Endothelial cell (in vitro differentiated cells): ENCODE data around the gene ANXA1. TPM values are rescaled to one million over a fixed set of nuclear protein-coding genes. Genes with fewer than 3 reads are reported as not detected.

Source experiments
- DNase-seq: peaks from one replicate; pipeline ENCODE4 v3.0.0; 2021; ENCODE audit warnings: low spot score
- H3K27ac Mint-ChIP-seq: one replicate; pipeline ENCODE4 v1.8.0; 2021; ENCODE audit warnings: mixed read lengths, inconsistent platforms; ENCODE audit not compliant: unreplicated experiment
- H3K27me3 Mint-ChIP-seq: one replicate; pipeline ENCODE4 v1.8.0; 2021; ENCODE audit warnings: mild to moderate bottlenecking, moderate library complexity, mixed read lengths, inconsistent platforms; ENCODE audit not compliant: unreplicated experiment
- H3K36me3 Mint-ChIP-seq: one replicate; pipeline ENCODE4 v1.8.0; 2021; ENCODE audit warnings: mild to moderate bottlenecking, low read depth, mixed read lengths, inconsistent platforms; ENCODE audit not compliant: unreplicated experiment
- H3K4me1 Mint-ChIP-seq: one replicate; pipeline ENCODE4 v1.8.0; 2021; ENCODE audit warnings: mild to moderate bottlenecking, mixed read lengths, inconsistent platforms; ENCODE audit not compliant: unreplicated experiment
- H3K4me3 Mint-ChIP-seq: one replicate; pipeline ENCODE4 v1.8.0; 2021; ENCODE audit warnings: mild to moderate bottlenecking, mixed read lengths, inconsistent platforms; ENCODE audit not compliant: unreplicated experiment
- H3K9me3 Mint-ChIP-seq: one replicate; pipeline ENCODE4 v1.8.0; 2021; ENCODE audit warnings: mixed read lengths, inconsistent platforms; ENCODE audit not compliant: unreplicated experiment
- CTCF ChIP-seq: fragments of 200-600 bp; sonication (generic); IDR thresholded peaks from one replicate; pipeline ENCODE4 v1.5.0; 2021; ENCODE audit warnings: antibody characterized with exemption; ENCODE audit not compliant: unreplicated experiment
- total RNA-seq: library from RNA; stranded (reverse); fragmentation: NEBNext Ultra II Directional; extraction: Animal tissue kit (Norgen Biotek cat#: 25700); gene quantifications from one replicate; pipeline ENCODE4 v1.2.1, GENCODE V29; 2021; ENCODE audit not compliant: unreplicated experiment

The ANXA1 gene
- total RNA-seq, 1 donor from 2014 or later: 43.3 TPM

GRCh38 chr9:73204936-73205335 lies 53.3 kb downstream of the ANXA1 start:
- no peak overlapping the region for H3K4me3 Mint-ChIP-seq
- DNase-seq: no peak
- H3K4me1 Mint-ChIP-seq: no peaks in the 10 kb centered on the region
- TF ChIP-seq CTCF: no peak
- H3K27me3 Mint-ChIP-seq: no peaks in the 10 kb centered on the region
- H3K9me3 Mint-ChIP-seq: no peaks in the 10 kb centered on the region
- H3K27ac Mint-ChIP-seq: no peak overlapping the region
- no peaks in the 10 kb centered on the region for H3K36me3 Mint-ChIP-seq

GRCh38 chr9:73206851-73207250 lies 55.2 kb downstream of the ANXA1 start:
- TF ChIP-seq CTCF: no peak
- Mint-ChIP-seq H3K9me3 (no peaks in the 10 kb centered on the region), H3K4me1 (no peaks in the 10 kb centered on the region), H3K36me3 (no peaks in the 10 kb centered on the region), H3K27me3 (peaks cover 1% of the 10 kb centered on the region), H3K27ac (no peak overlapping the region), H3K4me3 (no peak overlapping the region)
- no peak for DNase-seq

- DNase-seq: no peak
- Mint-ChIP-seq H3K4me3 (no peak overlapping the region), H3K9me3 (no peaks in the 10 kb centered on the region), H3K36me3 (no peaks in the 10 kb centered on the region), H3K27me3 (peaks cover 1% of the 10 kb centered on the region), H3K27ac (no peak overlapping the region), H3K4me1 (peaks cover 3% of the 10 kb centered on the region)
- no peak for TF ChIP-seq CTCF
These were observed 59.4 kb downstream of the ANXA1 start for GRCh38 chr9:73210886-73211666.

GRCh38 chr9:73213300-73213699 lies 61.6 kb downstream of the ANXA1 start:
- no peaks in the 10 kb centered on the region for H3K9me3 Mint-ChIP-seq
- H3K4me3 Mint-ChIP-seq: no peak overlapping the region
- H3K4me1 Mint-ChIP-seq: peaks cover 3% of the 10 kb centered on the region
- no peak overlapping the region for H3K27ac Mint-ChIP-seq
- H3K27me3 Mint-ChIP-seq: peaks cover 1% of the 10 kb centered on the region
- no peak for DNase-seq
- no peaks in the 10 kb centered on the region for H3K36me3 Mint-ChIP-seq
- no peak for TF ChIP-seq CTCF

- Mint-ChIP-seq H3K4me3 (no peak overlapping the region), H3K27ac (no peak overlapping the region), H3K4me1 (peaks cover 3% of the 10 kb centered on the region), H3K27me3 (no peaks in the 10 kb centered on the region), H3K9me3 (no peaks in the 10 kb centered on the region), H3K36me3 (no peaks in the 10 kb centered on the region)
- no peak for TF ChIP-seq CTCF
- no peak for DNase-seq
These were observed 63.6 kb downstream of the ANXA1 start for GRCh38 chr9:73215249-73215648.
